ENCODE measurements around the gene RPP21. TPM values are rescaled to one million over a fixed set of nuclear protein-coding genes. Genes with fewer than 3 reads are reported as not detected.

Gene RPP21
- total RNA-seq, 1 experiment from 2014 or later = 64.0 TPM

DNA sequence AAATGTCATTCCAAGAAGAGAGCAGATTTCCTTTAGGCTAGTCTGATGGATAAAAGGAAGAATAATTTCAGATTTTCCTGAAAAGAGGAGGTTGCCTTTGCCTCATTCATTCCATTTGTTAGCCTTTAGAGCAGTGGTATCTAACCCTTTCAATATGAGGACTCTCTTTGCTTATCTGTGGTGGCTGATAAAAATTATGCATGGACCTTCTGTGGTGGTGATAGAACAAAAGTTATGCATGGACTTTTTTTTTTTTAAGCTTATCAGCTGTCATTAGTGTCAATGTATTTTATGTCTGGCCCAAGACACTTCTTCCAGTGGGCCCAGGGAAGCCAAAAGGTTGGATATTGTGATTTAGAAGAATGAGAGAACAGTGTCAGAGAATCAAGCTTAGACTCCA lies 16.6 kb upstream of the RPP21 start:
- no peak for DNase-seq
- H2AK5ac ChIP-seq (ENCODE audit: insufficient read length, low read length) = no peak overlapping the region
- H3K27me3 ChIP-seq (ENCODE audit: insufficient read depth, low read length) = no peaks in the 10 kb centered on the region
- no peak overlapping the region for H2BK12ac ChIP-seq (ENCODE audit: insufficient read length, low read depth, low read length)
- peaks cover 14% of the 10 kb centered on the region for H3K23me2 ChIP-seq (ENCODE audit: insufficient read length, low read depth, low read length, poor library complexity, severe bottlenecking)
- H4K20me1 ChIP-seq (ENCODE audit: control insufficient read depth, insufficient read depth, insufficient read length) = no peaks in the 10 kb centered on the region
- peaks cover 27 to 28% of the 10 kb centered on the region in 2 experiments for H3K4me1 Mint-ChIP-seq
- no peaks in the 10 kb centered on the region for H3K79me1 ChIP-seq (ENCODE audit: insufficient read depth, low read depth, low read length, poor library complexity, severe bottlenecking)
- H2AFZ ChIP-seq (ENCODE audit: low read length) = no peak overlapping the region
- no peaks in the 10 kb centered on the region for H3K4me1 ChIP-seq (ENCODE audit: insufficient read depth, low read length)
- TF ChIP-seq, protein P1, sequence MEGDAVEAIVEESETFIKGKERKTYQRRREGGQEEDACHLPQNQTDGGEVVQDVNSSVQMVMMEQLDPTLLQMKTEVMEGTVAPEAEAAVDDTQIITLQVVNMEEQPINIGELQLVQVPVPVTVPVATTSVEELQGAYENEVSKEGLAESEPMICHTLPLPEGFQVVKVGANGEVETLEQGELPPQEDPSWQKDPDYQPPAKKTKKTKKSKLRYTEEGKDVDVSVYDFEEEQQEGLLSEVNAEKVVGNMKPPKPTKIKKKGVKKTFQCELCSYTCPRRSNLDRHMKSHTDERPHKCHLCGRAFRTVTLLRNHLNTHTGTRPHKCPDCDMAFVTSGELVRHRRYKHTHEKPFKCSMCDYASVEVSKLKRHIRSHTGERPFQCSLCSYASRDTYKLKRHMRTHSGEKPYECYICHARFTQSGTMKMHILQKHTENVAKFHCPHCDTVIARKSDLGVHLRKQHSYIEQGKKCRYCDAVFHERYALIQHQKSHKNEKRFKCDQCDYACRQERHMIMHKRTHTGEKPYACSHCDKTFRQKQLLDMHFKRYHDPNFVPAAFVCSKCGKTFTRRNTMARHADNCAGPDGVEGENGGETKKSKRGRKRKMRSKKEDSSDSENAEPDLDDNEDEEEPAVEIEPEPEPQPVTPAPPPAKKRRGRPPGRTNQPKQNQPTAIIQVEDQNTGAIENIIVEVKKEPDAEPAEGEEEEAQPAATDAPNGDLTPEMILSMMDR (conservative IDR thresholded peaks at IDR 0.05) = no peak
- no peaks in the 10 kb centered on the region for H3K27me3 Mint-ChIP-seq (ENCODE audit: low read depth)
- H2BK20ac ChIP-seq (ENCODE audit: low read depth, low read length, poor library complexity, severe bottlenecking) = no peak overlapping the region
- no peak overlapping the region for H2BK120ac ChIP-seq (ENCODE audit: low read depth, low read length, poor library complexity, severe bottlenecking)
- H3K23ac ChIP-seq (ENCODE audit: insufficient read length, low read depth, low read length) = no peak overlapping the region
- H3K4me3 Mint-ChIP-seq = peak overlapping the region in 1 of 2 experiments; percentile 97; a peak in 1 of 5 replicates
- H3K27ac Mint-ChIP-seq = no peak overlapping the region
- H3K14ac ChIP-seq (ENCODE audit: insufficient read depth, low read length) = no peak overlapping the region
- H2BK5ac ChIP-seq (ENCODE audit: insufficient read length, low read length) = no peak overlapping the region
- no peaks in the 10 kb centered on the region; a peak in 1 of 5 replicates for H3K9me3 Mint-ChIP-seq
- H3K56ac ChIP-seq (ENCODE audit: insufficient read length, low read depth, low read length) = no peak overlapping the region
- H3K9ac ChIP-seq (ENCODE audit: extremely low read depth, insufficient read length, low read length) = no peak overlapping the region
- no peak overlapping the region for H4K8ac ChIP-seq (replicated peaks; ENCODE audit: insufficient read length, low read depth, low read length)
- H3T11ph ChIP-seq (ENCODE audit: low read length) = no peak overlapping the region
- no peak overlapping the region for H2BK15ac ChIP-seq (ENCODE audit: low read depth, low read length)
- H3K27ac ChIP-seq (ENCODE audit: insufficient read length, low read depth, low read length) = no peak overlapping the region
- no peak overlapping the region for H4K5ac ChIP-seq (ENCODE audit: insufficient read length, low read depth, low read length)
- no peak overlapping the region for H3K4ac ChIP-seq (ENCODE audit: low read depth, low read length)
- H3K9me3 ChIP-seq (ENCODE audit: control insufficient read depth, low read depth, low read length) = no peaks in the 10 kb centered on the region
- no peak overlapping the region for H3K18ac ChIP-seq (ENCODE audit: insufficient read length, low read depth, low read length)
- H3K36me3 Mint-ChIP-seq (ENCODE audit: insufficient read depth in 1 of 3, low read depth in 3 of 3) = peaks cover 9 to 39% (median 28%) of the 10 kb centered on the region in 3 experiments; a peak in 6 of 7 replicates
- H3K4me2 ChIP-seq (ENCODE audit: insufficient read depth, insufficient read length, low read length) = no peak overlapping the region
- H3K79me2 ChIP-seq (ENCODE audit: insufficient read depth, low read length) = peaks cover 13% of the 10 kb centered on the region; the same call in 1 of the 2 replicates
- H4K91ac ChIP-seq (ENCODE audit: insufficient read length, low read depth, low read length) = no peak overlapping the region
